IPS-15b (cell line): ENCODE measurements around the gene RIMS4.
A peak's percentile ranks its signal among the peaks of the same experiment; 100 is the strongest.

Experiments used
- H3K27me3 ChIP-seq: one replicate; pipeline ENCODE4 v1.6.1; 2013; ENCODE audit warnings: low read length; ENCODE audit not compliant: control insufficient read depth, insufficient read depth
- H3K36me3 ChIP-seq: one replicate; pipeline ENCODE4 v1.6.1; 2013; ENCODE audit warnings: low read length; ENCODE audit not compliant: control insufficient read depth, insufficient read depth
- H3K4me1 ChIP-seq: one replicate; pipeline ENCODE4 v1.6.1; 2013; ENCODE audit warnings: mild to moderate bottlenecking, low read length; ENCODE audit not compliant: control insufficient read depth, insufficient read depth
- H3K4me3 ChIP-seq: one replicate; pipeline ENCODE4 v1.5.1; 2013; ENCODE audit warnings: low read depth, low read length
- H3K9ac ChIP-seq: one replicate; pipeline ENCODE4 v1.6.1; 2013; ENCODE audit warnings: low read depth, mild to moderate bottlenecking, low read length
- H3K9me3 ChIP-seq: one replicate; pipeline ENCODE4 v1.6.1; 2013; ENCODE audit warnings: mild to moderate bottlenecking, low read length; ENCODE audit not compliant: control insufficient read depth, insufficient read depth

Gene RIMS4

DNA sequence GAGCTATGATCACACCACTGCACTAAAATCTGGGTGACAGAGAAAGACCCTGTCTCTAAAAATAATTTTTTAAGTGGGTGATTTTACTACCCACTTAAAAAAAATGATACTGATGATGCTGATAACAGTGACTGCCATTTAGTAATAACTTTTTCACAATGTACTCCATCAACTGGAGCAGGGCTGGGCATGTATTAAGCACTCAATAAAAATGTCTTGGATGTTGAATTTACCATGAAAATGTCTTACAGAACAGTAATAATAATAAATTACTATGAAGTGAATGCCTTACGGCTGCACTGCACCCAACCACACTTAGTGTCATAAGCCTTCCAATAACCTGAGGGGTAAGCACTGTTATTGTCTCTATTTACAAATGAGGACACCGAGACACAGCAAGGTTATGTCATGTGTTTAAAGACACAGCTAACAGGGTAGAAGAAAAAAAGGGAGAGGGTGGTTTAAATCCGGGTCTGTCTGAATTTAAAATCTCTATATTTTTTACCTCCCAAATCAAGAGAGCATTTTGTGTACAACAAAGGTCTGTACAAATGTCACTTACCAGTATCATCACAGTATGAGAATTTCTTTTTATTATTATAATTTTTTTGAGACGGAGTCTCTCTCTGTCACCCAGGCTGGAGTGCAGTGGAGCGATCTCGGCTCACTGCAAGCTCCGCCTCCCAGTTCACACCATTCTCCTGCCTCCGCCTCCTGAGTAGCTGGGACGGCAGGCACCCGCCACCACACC, 21.5 kb downstream of the RIMS4 start:
- H3K9me3 ChIP-seq: no peaks in the 10 kb centered on the region
- H3K4me3 ChIP-seq: no peak overlapping the region
- peaks cover 17% of the 10 kb centered on the region for H3K4me1 ChIP-seq
- no peaks in the 10 kb centered on the region for H3K36me3 ChIP-seq
- H3K27me3 ChIP-seq: no peaks in the 10 kb centered on the region
- H3K9ac ChIP-seq: no peak overlapping the region

DNA sequence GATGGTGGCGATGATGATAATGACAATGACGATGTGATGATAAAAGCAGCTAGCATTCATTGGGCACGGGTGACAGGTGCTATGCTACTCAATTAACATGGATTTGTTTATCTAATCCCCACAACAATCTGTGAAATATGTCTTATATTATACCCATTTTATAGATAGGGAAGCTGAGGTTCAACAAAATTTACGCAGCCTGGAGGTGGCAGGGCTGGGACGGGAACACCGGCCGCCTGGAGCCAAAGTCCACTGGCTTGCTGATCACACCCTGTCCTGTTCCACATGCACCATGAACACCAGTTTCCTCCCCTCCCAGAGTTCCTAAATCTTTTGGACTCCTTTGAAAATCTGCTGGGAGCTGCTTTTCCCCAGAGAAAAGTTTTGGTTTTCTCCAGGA, 23.0 kb downstream of the RIMS4 start:
- H3K36me3 ChIP-seq: no peaks in the 10 kb centered on the region
- H3K9me3 ChIP-seq: no peaks in the 10 kb centered on the region
- H3K9ac ChIP-seq: no peak overlapping the region
- H3K4me1 ChIP-seq: peaks cover 17% of the 10 kb centered on the region
- no peak overlapping the region for H3K4me3 ChIP-seq
- no peaks in the 10 kb centered on the region for H3K27me3 ChIP-seq

DNA sequence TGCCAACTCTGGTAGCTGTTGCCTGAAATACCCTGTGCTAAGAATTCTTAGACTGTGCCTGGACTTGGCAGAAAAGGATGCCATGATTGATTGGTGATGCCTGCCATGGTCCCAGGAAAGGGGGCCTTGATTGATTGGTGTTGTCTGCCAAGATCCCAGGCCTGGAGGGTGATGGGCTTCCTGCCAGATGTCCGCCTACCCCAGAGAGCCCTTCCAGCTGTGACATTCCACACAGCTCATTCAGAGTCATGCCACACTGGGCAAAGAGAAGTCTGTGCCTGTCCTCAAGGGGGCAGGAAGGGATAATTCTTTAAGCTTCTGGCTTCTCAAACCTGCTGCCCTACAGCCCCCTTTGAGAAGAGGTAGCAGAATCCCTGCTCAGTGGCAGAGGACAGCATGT, 24.6 kb downstream of the RIMS4 start:
- H3K27me3 ChIP-seq: no peaks in the 10 kb centered on the region
- no peaks in the 10 kb centered on the region for H3K9me3 ChIP-seq
- no peak overlapping the region for H3K9ac ChIP-seq
- no peak overlapping the region for H3K4me3 ChIP-seq
- peaks cover 17% of the 10 kb centered on the region for H3K4me1 ChIP-seq
- H3K36me3 ChIP-seq: no peaks in the 10 kb centered on the region

GRCh38 chr20:44784688-44785087, 25.7 kb downstream of the RIMS4 start:
- Histone ChIP-seq H3K36me3 (no peaks in the 10 kb centered on the region), H3K9ac (no peak overlapping the region), H3K4me1 (peaks cover 17% of the 10 kb centered on the region), H3K9me3 (no peaks in the 10 kb centered on the region), H3K4me3 (no peak overlapping the region), H3K27me3 (no peaks in the 10 kb centered on the region)

DNA sequence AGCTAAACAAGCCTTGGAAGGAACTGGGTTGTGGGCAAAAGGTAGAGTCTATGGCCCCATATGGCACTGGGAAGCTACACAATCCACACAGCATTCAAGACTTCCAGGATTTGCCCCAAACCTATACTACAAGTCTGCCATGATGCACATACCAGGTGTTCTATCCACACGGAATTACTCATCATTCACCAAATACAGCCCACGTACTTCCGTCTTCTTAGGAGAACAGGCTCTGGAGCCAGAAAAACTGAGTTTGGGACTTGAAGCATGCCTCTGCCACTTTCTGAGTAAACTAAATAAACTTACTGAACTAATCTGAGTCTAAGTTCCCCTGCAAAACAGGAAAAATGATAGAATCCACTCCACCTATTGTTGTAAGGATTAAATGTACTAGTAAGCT, 28.6 kb downstream of the RIMS4 start:
- H3K36me3 ChIP-seq: no peaks in the 10 kb centered on the region
- H3K9ac ChIP-seq: no peak overlapping the region
- no peaks in the 10 kb centered on the region for H3K9me3 ChIP-seq
- H3K4me3 ChIP-seq: no peak overlapping the region
- no peaks in the 10 kb centered on the region for H3K27me3 ChIP-seq
- H3K4me1 ChIP-seq: peaks cover 17% of the 10 kb centered on the region

- Histone ChIP-seq H3K4me3 (no peak overlapping the region), H3K4me1 (peaks cover 14% of the 10 kb centered on the region), H3K27me3 (no peaks in the 10 kb centered on the region), H3K9ac (no peak overlapping the region), H3K36me3 (no peaks in the 10 kb centered on the region), H3K9me3 (no peaks in the 10 kb centered on the region)
Observed at GRCh38 chr20:44781118-44781517, 29.2 kb downstream of the RIMS4 start.

GRCh38 chr20:44780226-44780625, 30.1 kb downstream of the RIMS4 start:
- no peaks in the 10 kb centered on the region for H3K9me3 ChIP-seq
- H3K27me3 ChIP-seq: no peaks in the 10 kb centered on the region
- H3K36me3 ChIP-seq: no peaks in the 10 kb centered on the region
- no peak overlapping the region for H3K4me3 ChIP-seq
- H3K9ac ChIP-seq: no peak overlapping the region
- H3K4me1 ChIP-seq: peaks cover 10% of the 10 kb centered on the region

DNA sequence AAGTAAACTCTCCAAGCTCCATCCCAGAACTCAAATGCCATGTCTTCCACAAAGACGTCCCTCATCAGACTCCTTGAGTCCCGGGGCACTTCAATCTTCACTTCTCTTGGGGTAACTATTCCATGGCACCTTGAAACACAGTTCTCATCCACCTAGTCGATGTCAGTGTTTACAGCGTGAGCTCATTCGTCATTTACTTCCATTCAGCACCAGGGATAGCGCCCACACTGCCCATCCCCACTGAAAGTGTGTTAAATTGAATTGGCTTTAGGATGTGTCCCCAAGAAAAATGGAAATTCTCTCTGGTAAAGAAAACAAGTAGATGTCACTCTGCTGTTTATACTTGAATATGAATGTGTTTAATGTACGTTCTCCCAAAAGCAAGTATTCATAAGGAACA, 33.4 kb downstream of the RIMS4 start:
- Histone ChIP-seq H3K9ac (no peak overlapping the region), H3K27me3 (no peaks in the 10 kb centered on the region)

GRCh38 chr20:44773070-44773829, 37.1 kb downstream of the RIMS4 start:
- peaks cover 2% of the 10 kb centered on the region for H3K4me1 ChIP-seq
- H3K4me3 ChIP-seq: no peak overlapping the region
- H3K9me3 ChIP-seq: no peaks in the 10 kb centered on the region
- peak overlapping the region; percentile 47 for H3K9ac ChIP-seq
- H3K27me3 ChIP-seq: no peaks in the 10 kb centered on the region
- H3K36me3 ChIP-seq: no peaks in the 10 kb centered on the region

More for the DNA sequence above, 33.4 kb downstream of the RIMS4 start:
- Histone ChIP-seq H3K4me1 (peaks cover 2% of the 10 kb centered on the region), H3K9me3 (no peaks in the 10 kb centered on the region), H3K4me3 (no peak overlapping the region), H3K36me3 (no peaks in the 10 kb centered on the region)

GRCh38 chr20:44772636-44773035, 37.7 kb downstream of the RIMS4 start:
- Histone ChIP-seq H3K9me3 (no peaks in the 10 kb centered on the region), H3K27me3 (no peaks in the 10 kb centered on the region), H3K4me1 (peaks cover 2% of the 10 kb centered on the region)

DNA sequence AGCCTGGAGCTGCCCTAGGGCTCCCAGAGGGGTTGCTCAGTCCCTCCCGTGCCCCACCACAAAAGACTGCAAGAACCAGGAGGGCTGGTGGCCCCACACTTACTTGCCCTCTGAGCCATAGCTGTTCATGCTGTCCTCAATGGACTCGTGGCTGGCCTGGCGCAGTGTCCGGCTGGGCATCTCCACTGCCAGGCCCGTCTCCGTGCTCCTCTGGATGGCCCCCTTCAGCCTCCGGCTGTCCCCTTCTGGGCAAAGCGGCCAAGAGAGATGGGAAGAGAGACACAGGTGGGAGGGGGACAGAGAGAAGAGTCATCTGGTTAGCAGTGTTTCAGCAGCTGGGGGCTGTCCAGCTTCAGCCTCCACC, 39.2 kb downstream of the RIMS4 start:
- Histone ChIP-seq H3K27me3 (no peaks in the 10 kb centered on the region), H3K4me3 (no peak overlapping the region), H3K36me3 (no peaks in the 10 kb centered on the region), H3K9me3 (no peaks in the 10 kb centered on the region), H3K9ac (no peak overlapping the region), H3K4me1 (peaks cover 2% of the 10 kb centered on the region)

More at GRCh38 chr20:44772636-44773035, 37.7 kb downstream of the RIMS4 start:
- no peak overlapping the region for H3K4me3 ChIP-seq
- H3K36me3 ChIP-seq: no peaks in the 10 kb centered on the region
- peak overlapping the region; percentile 47 for H3K9ac ChIP-seq
